ENCODE data around the gene RPL29.

The RPL29 gene

DNA sequence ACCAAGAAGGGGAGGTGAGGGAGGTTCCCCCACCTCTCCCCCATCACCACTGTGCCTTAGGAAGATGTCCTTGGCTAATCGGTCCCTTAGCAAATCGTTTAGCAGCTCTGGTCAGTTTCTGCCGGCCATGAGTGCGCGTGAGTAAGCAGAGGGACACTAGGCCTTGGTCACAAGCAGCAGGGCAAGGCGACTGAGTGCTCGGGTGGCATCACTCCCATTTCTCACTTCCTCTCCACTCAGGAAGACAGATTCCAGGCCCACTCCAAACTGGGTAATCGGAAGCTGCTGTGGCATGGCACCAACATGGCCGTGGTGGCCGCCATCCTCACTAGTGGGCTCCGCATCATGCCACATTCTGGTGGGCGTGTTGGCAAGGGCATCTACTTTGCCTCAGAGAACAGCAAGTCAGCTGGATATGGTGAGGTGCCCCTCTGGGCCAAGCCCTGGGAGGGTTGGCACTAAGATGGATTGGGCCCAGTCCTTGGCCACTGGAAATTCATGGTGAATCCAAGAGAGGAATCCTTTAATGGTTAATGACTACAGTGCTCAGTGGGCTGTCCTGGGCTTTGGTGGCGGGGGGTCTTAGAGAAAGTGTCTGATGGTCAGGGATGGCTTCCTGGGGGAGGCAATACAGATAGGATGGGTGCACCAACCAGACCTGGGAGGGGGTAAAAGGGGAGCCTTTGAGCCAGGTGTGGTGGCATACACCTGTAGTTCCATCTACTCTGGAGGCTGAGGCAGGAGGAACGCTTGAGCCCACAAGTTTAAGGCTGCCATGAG is 49.6 kb downstream of the RPL29 start:
- DNase-seq (ENCODE audit: low read depth): no peak

DNA sequence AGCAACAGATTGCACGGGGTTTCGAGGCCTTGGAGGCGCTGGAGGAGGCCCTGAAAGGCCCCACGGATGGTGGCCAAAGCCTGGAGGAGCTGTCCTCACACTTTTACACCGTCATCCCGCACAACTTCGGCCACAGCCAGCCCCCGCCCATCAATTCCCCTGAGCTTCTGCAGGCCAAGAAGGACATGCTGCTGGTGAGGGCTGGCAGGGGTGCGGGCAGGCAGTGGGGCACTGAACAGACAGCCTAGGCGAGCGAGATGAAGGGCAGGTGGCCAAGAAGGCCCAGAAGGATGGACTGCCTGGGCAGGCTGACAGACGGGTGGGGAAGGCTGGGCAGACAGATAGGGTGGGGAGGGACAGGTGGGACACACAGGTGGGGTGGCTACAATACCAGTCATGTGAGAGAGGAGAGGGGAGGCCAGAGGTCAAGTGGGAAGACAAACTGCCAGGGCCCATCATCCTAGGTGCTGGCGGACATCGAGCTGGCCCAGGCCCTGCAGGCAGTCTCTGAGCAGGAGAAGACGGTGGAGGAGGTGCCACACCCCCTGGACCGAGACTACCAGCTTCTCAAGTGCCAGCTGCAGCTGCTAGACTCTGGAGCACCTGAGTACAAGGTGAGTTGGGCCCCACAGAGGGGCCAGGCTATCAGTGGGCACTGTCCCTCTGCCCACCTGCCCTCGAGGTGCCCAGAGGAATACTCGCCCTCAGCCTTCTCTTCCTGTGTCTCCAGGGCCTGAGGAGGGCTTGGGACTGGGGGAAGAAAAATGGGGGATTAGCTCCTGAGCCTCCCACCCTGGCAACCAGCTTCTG is 50.5 kb downstream of the RPL29 start:
- DNase-seq (ENCODE audit: low read depth): no peak

DNA sequence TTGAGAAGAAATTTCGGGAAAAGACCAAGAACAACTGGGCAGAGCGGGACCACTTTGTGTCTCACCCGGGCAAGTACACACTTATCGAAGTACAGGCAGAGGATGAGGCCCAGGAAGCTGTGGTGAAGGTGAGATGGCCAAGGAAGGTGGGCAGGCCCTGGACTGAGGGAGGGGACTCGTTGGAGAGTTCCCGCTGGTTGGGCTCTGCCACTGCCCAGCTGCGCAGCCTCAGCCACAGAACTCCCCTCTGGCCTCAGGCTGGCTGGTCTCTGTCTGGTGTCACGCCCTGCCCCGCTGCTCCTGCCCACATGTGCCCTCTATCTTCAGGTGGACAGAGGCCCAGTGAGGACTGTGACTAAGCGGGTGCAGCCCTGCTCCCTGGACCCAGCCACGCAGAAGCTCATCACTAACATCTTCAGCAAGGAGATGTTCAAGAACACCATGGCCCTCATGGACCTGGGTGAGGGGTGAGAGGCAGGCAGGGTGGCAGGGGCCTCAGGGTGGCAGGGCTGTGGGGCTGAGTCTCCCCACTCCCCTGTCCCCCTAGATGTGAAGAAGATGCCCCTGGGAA is 51.2 kb downstream of the RPL29 start:
- DNase-seq (ENCODE audit: low read depth): no peak
